Cerebellar nuclear complex (tissue), 1 donor: Measurements from ENCODE around the gene KIF1C.

Experiments used
- DNase-seq, 2 experiments: peaks; one replicate each; lab custom pipeline; 2025; lab: John Stamatoyannopoulos, UW

The KIF1C gene

DNA sequence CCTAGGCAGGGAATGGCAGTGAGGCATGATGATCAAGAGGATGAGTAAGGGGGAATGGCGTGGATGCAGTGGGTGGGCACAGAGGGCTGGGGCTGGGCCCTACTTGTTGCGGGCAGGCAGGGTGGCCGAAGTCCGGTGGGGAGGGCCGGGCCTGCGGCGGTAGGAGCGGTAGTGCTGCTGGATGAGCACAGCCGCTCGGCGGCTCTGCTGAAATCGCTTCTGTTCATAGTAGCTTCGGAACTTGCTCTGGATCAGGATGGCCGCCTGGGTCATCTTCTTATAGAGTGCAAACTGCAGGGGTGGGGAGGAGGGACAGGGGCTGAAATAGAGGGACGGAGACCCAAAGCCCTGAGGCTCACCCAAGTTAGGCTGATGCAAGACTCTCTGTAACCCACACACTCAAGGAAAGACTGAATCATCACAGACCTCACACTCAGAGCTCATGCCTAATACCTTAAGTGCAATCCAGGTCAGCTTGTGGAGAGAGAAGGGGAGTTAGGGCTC, 28.7 kb upstream of the KIF1C start:
- no peak for DNase-seq

DNA sequence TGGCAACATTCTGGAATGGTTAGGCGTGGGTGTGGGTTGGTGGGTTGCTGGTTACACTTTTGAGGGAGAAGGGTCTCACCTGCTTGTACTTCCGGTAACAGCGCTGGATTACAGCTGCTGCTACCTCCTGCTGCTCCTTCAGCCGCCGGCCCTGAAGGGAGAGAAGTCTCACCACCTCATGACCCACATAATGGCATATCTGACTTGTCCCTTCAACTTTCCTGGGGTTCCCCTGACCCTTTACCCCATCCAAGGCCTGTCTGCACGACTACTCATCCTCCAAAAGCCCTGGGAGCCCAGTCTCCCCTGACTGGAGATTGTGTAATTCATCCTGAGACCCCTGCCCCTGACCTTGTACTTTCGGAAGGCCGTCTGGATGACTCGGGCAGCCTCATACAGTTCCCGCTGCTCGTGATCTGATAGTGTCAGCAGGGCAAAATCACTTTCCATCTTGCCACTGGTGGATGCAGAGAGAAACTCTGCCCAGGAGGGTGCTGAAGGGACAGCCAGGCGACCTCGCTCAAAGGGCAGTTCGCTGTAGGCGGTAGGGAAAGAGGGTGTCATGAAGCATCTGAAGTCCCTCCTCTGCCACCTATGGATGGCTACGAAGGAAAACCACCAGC, 28.1 kb upstream of the KIF1C start:
- no peak for DNase-seq

DNA sequence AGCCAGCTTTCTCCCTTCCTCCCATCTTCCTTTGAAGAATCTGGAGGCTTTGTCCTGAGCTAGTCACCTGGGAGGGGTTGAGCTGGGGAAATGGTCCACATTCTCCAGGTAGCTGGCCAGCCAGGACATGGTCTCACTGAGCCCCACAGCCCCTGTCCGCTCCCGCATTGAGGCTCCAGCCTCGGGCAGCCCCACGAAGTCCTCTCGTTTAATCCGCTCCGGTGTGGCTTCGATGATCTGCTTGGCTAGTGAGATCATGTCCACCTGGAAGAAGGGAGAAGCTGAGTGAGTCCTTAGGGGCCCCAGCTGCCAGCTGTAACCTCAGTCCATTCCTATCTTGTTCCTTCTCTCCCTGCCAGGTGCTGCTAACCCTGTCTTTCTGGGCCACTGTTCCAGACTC, 27.5 kb upstream of the KIF1C start:
- DNase-seq, result no peak

DNA sequence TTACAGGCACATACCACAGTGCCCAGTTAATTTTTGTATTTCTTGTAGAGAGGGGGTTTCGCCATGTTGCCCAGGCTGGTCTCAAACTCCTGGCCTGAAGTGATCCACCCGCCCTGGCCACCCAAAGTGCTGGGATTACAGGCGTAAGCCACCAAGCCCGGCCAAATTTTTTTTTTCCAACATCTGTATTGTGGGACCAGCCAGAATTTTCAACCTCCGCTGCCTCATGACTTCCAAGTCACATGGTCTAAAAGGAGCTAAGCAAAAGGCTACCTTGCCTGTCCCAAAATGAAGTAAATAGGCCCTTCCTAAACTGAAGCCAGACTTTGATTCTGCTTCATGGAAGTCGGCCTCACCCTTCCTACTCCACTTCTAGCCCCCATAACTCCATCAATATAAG, 25.9 kb upstream of the KIF1C start:
- DNase-seq, result no peak

DNA sequence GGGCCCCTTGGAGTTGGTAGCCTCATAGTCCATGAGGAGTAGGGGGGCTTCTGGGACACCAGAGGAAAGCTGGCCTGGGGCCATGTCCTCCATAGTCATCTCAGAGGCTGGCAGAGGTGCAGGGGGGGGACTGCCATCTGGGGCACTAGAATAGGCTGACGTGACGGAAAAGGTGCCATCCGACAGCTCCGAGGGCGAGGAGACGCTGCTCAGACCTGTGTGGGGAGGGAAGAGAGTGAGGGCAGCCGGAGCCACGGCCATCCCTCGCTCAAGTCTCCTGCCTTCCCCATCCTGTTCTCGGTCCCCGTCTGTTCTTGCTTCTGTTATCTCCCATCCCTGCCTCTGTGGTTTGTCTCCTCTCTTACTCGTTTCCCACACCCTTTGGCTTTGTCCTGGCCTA, 25.4 kb upstream of the KIF1C start:
- no peak for DNase-seq

DNA sequence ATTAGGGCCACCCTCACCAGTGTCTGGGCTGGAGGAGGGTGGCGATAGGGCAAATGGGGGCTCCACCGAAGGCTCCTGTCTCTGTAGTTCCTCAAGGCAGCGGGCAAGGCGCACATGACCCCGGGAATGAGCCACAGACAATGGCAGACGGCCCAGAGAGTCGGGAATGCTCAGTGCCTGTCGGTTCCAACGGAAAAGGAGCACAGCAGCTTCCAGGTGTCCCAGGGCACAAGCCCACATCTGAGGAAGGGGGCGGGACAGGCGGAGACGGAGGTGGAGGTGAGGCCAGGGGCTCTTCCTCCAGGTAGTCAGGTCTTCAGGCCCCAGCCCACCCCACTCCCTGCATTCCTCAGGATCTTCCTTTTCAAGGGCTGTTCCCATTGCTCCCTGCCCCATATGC, 25.0 kb upstream of the KIF1C start:
- no peak for DNase-seq

DNA sequence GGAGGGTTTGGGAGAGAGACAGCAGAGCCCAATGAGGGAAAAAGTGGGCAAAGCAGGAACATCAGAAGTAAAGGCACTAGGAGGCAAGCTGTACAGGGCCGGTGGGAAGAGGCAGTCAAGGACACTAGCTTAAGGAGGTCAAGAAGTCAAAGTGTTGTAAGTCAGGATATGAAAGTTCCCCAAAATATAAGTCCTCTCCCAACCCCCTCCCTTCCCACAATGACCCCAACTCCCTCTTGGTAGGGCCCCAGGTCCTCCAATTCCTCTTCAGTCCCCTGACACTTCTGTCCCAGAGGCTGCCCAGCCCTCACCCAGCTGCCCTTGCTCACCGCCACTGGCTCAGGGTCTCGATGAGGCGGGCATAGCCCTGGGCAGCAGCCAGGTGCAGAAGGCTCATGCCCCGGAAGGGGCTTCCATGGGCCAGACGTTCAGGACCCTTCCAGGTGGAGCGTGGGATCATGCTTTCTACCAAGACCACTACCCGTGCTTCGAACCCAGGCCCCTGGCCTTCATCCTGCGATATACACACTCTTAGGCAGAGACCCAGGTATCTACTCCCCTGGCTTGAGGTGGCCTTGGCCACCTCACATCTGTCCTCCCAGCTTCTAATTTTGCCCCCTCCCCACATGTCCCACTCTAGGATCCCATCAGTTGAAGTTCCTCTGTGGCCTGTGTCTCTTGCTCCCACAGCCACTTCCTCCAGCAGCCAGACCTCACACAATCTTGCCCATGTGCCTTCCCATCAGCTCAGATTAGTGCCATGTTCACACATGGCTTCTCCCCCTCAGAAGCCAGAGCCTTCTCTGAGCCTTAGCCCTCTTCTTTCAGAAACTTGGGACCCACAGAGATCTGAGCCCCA, 24.3 kb upstream of the KIF1C start:
- no peak for DNase-seq

DNA sequence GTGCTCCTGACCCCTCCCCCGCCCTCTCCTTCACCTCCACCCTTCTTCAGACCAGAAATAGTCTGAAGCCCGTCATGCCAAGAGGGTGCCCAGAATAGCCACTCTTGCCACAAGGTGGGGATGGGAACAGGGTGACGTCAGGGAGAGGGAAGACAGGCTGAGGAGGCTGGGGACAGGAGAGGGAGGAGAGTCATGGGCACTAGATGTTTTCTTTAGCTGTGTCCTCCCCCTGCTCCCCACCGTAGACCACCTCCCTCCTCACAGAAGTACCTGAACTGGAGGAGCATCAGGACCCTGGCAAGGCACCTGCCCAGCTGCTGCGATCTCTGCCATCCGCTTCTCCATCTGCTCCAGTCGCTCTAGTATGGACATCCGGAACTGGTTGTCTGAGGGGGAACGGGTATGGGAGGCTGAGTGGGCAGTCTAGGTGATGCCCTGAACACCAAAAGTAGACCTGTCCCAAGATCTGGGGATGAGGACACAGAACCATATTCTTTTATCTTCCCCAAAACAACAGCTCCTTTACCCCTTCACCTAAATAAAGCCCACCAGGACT, 23.6 kb upstream of the KIF1C start:
- DNase-seq, result no peak

DNA sequence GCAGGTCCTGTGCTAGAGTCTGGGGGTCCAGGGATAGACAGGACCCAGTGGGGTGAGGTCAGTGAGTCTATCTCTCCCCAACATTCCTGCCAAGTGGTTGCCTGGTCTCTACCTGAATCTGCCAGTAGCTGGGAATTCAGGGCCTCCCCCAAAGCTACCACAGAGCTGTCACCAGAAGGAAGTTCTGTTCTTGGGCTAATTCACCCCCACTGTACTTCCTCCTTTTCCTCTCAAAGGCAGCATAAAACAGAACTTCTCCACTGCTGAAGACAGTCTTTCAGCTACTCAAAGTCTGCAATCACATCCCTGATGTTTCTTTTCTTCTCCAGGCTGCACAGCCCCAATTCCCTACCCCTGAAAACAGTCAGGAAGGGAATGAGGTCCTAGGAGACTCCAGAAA, 19.0 kb upstream of the KIF1C start:
- no peak for DNase-seq

DNA sequence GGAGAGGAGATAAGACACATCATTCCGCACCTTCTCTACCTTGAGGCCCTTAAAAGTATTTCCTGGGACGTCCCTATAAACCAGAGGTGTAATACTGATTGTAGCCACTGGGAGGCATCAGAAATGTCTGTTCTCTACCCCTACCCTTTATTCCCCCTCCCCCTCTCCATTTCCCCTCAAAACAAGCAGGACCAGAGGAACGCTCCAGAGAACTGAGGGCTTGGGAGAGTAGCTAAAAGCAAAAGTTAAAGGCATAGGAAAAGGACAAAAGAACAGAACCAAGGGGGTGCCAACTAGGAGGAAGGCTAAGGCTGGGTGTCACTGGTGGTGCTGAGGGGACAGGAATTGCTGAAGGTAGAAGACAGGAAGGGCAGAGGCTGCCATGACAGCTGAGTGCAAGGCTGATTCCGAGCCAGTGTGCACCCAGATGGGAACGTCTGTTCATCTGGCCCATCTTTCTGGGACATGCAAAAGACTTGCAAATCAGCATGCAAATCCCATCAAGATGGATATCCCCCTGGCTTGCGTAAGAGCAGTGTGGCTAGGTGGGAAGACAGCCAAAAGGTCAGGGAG, 17.0 kb upstream of the KIF1C start:
- no peak for DNase-seq

DNA sequence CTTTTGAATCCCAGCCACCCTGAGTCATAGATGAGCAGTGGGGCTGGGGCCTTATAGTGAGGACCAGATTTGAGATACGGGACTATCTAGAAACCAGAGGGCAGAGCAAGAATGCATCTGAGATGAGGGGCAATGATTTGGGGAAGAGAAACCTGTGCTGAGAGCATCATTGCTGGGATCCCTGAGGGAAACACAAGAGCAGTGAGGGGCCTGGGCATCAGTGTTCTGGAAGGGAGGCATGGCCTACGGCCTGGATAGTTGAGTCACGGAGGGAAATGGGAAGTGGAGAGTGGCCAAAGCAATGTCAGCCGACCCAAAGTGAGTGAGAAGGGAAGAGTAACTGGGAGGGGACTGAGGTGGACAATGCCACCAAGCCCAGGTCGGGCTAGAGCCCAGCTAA, 15.4 kb upstream of the KIF1C start:
- no peak for DNase-seq

DNA sequence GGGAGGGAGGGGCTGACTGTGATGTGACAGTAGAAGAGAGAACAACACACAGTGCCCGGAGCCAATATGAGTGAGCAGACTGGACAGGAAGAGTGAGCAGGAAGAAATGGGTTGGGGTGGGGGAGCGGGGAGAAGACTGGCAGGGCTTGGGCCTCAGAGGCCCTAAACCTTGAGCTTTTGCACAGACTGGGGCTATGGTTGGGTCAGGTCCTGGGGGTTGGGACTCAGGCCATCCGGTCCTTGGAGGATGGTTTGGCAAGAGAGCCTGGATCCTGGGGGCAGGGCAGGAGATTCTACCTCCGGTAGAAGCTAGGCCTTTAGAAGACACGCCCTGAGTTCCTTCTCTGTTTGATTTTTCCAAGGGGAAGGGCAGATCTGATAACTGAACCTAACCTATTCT, 11.3 kb upstream of the KIF1C start:
- no peak for DNase-seq

DNA sequence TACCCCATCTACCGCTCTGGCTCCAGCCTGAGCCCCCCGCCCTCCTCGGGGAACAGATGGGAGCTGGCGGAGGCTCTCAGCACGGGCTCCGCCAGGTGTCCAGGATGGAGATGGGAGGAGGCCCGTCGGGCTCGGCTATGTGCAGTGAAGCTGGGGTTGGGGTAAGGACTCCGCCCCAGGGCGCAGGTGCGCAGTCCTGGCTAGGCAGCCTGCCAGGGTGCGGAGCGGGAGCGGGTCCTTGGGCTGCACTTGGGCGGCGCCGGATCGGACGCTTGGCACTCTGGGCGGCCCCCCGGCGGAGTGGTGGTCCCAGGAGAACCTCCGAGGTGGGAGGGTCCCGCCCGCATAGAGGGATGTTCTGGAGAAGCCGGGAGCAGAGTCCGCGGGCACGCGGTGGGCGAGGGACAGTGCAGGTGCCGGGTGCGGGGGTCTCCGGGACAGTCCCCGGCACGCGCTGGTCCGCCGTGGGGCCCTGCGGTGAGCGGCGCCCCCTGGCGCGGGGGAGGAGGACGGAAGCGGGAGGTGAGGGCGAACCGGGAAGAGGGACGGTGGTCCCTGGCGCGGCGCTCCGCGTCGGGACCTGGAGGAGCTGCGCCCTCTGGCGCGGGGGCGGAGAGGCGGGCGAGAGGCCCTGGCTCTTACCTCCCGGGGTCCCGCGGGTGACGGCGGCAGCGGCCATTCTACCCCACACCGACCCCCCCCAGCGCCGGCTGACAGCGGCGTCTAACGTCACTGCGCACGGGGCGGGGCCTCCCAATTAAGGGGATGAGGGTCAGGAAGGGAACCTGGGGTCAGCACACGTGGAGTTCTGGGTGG, 10.6 kb upstream of the KIF1C start, which contains the start of gene CAMTA2:
Gene CAMTA2 (minus strand): TSS at position 725 of the 816 bp plus-strand sequence. CDS start 1,453 bp downstream, outside the sequence.
- DNase-seq, result peak in 1 of 2 experiments; percentile 28

DNA sequence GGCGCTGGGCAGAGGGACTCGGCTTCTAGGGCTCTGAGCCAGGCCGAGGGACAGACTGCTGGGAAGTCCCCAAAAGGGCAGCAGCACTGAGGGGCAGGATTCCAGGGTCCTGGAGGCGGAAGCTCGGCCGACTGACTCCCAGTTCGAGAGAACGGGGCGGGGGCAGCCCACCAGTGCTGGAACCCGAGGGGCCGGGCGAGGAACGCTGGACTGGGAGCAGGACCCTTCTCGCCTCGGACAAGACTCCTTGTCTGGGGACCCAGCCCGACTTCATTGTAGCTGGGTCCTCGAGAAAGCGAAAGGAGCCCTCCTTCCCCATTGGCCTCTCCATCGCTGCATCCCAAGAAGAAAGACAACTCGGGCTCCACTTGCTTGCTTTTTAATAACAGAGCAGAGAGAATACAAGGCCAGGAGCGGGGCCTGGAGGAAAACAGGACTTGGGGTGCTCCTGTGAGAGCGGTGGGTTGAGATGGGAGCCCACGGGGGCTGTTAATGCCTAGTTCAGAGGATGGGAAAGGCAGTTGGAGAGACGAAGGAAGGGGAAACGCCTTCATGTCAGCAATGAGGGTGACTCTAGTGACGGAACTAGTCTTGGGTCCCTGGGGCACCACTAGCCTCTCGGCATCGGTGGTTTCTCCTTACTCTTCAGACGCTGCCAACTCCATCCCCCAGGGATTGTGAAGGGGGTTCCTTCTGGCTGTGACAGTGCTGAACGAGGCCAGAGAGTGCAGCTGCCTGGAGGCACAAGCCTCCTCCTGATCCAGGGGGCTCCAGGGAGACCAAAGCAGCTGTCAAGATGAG, 9.8 kb upstream of the KIF1C start:
- DNase-seq, result no peak

DNA sequence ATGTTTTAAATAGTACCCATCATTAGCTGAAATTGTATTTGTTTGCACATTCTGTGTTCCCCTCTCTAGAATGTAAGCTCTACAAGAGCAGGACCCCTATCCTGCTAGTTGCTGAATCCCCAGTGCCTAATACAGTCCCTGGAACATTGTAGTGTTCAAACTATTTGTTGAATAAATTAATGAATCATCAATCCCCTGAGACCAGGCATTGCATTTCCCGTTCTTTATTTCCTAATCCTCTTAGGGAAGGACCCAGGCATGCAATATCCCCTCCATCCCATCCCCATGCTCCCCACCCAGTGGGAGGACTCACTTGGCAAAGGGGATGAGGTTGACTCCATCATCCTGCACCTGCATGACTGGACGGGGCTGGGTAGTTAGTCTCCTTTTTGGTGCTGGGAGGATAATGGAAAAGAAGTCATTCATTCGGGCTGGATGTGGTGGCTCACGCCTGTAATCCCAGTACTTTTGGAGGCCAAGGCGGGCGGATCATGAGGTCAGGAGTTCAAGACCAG, 3.6 kb upstream of the KIF1C start:
- no peak for DNase-seq

DNA sequence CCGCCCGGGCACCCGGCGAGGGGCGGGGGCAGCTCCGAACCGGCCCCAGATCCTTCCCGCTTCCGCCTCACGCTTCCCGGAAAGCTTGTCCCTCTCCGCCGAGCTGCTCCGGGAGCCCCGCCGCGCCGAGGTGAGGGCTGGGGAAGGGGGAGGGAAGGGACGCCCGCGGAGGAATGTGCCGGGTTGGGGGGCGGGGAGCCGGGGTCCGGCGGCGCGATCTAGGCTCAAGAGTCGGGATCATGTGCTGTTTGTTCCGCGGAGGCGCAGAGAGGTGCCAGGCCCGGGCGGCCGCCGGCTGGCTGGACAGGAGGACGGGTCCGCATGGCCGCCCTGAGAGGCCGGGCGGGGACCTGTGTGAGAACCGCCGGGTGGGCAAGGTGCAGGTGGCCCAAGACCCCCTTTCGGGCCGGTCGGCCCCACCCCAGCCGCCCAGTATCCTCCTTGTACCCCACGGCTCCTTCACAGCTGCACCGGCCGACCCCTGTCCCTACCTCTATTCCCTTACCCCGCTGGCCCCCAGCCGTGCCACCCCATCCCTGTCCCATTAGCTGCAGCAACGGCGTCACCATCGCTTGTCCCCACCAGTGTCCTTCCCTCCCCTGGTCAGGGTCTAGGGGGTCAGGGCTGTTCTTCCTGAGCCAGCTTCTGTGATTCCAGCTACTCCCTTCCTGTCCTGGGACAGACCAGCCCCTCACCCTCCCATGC, 429 bp downstream of the KIF1C start:
- no peak for DNase-seq

DNA sequence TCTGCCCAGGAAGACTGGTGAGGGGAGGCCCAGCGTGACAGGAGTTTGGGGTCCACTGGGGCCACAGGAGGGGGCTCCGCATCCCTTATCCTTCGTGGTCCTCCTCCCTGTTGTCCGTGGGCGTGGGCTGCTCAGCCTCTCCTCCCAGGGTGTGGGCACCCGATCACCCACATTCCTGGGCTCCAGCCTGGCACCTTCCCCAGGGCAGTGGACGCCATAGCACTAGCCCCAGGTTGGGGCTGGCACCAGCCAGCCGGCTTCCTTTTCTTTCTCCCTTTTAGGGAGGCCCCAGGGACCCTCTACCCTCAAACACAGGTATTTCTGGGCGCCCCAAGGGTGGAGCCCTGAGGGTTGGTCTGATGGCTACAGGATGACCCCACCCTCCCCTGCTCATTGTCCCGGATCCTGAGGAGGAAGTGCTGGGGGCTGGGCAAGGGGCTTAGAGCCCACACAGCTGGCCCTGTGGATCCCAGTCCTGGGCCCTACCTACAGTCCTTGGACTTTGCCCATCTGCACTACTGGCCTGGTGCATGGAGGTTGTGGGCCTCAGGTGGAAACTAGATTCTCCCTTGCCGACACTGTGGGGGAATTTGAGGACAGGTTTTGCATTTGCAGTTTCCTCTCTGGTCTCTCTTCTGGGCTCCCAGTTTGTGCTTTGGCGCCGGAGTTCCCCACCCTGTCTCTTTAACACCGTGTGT, 1.1 kb downstream of the KIF1C start:
- no peak for DNase-seq

DNA sequence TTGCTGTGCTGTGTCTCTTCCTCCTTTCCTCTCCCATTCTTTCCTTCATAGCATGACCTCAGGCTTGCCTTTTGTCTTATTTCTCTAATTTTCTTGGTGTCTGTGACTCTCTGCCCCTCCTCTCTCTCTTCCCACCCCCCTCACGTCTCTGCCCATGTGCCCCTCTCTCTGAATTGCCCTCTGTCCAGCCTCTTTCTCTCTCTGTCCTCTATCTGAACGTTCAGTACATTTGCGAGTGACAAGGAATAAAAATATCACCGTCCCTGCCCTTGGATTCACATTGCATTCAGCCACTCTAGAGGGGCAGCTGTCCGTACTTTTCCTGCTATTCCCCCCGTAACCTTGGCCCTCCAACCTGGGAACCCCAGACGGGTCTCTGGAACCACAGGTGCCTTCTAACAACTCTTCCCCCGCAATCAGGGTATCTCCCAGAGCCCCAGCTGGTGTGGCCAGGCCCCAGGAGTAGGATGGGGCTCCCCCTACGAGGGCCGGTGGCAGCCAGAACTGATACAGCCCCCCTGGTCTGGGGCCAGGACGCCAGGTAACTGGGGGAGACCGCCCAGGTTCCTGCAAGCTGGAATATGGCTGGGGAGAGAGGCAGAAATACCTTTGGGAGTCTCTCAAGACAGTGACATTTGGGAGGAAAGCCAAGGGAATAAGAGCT, 1.8 kb downstream of the KIF1C start:
- no peak for DNase-seq

DNA sequence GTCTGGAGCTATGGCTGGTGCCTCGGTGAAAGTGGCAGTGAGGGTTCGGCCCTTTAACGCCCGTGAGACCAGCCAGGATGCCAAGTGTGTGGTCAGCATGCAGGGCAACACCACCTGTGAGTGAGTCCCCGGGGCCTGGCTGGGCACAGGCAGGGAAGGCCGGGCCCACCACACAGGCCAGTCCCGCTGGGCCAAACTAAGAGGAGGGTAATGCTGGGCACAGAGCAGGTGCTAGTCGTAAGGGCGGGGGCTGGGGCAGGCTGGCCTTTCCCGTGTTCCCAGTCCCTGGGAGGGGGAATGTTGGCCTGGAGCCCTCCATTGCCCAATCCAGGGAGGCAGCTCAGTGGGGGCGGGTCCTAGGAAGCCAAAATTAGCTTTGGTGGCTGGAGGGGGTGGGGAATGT, 2.5 kb downstream of the KIF1C start:
- no peak for DNase-seq
